SK-N-SH (cell line): ENCODE measurements around the gene PYCR2. TPM values are rescaled to one million over a fixed set of nuclear protein-coding genes. Genes with fewer than 3 reads are reported as not detected.

Source experiments
- CTCF ChIA-PET: fragments of 300-600, 350-600 bp; formaldehyde crosslinking; extraction: SDS; loops from one replicate; lab custom pipeline; 2021; lab: Yijun Ruan, JAX
- POLR2A ChIA-PET: fragments of 350-600 bp; sonication (Branson Sonifier 250); formaldehyde crosslinking; extraction: SDS; loops from one replicate; lab custom pipeline; 2020; ENCODE audit warnings: antibody characterized with exemption, inconsistent platforms; lab: Yijun Ruan, JAX
- DNase-seq: peaks from one replicate; pipeline ENCODE4 v3.0.0; 2012
- H2AFZ ChIP-seq: fragments of 200-600 bp; sonication (generic); 2 replicates; pipeline ENCODE4 v1.8.1; 2016; ENCODE audit warnings: antibody characterized with exemption, mild to moderate bottlenecking, low read depth
- H3F3A ChIP-seq: fragments of 200-600 bp; sonication (generic); replicated peaks from 2 replicates; pipeline ENCODE3; 2016; ENCODE audit warnings: antibody characterized with exemption, mild to moderate bottlenecking; ENCODE audit not compliant: insufficient read depth
- H3K27ac ChIP-seq, 2 experiments: fragments of 200-500 bp in 1 of 2; fragments of 200-600 bp in 1 of 2; sonication (Bioruptor generic) in 1 of 2; sonication (generic), shearing (Covaris generic) in 1 of 2; 2 replicates each; pipeline versions ENCODE4 v1.5.1 to v1.6.1; 2014 to 2016; ENCODE audit warnings: low read depth in 2 of 2, inconsistent platforms in 1 of 2, low read length in 1 of 2, mild to moderate bottlenecking in 1 of 2, mixed read lengths in 1 of 2
- H3K27me3 ChIP-seq: fragments of 200-600 bp; sonication (generic), shearing (Covaris generic); 2 replicates; pipeline ENCODE4 v1.6.1; 2016; ENCODE audit warnings: mixed run types; ENCODE audit not compliant: insufficient read depth
- H3K36me3 ChIP-seq, 2 experiments: fragments of 200-500 bp in 1 of 2; fragments of 200-600 bp in 1 of 2; sonication (Bioruptor generic) in 1 of 2; sonication (generic) in 1 of 2; replicated peaks in 1 of 2; 2 replicates each; pipeline versions ENCODE3 to v1.5.1; 2014 to 2016; ENCODE audit warnings: low read length in 1 of 2, mild to moderate bottlenecking in 1 of 2; ENCODE audit not compliant: insufficient read depth in 2 of 2, control insufficient read depth in 1 of 2
- H3K4me1 ChIP-seq, 2 experiments: fragments of 200-500 bp in 1 of 2; fragments of 200-600 bp in 1 of 2; sonication (Bioruptor generic) in 1 of 2; sonication (generic), shearing (Covaris generic) in 1 of 2; 2 replicates each; pipeline versions ENCODE4 v1.5.1 to v1.6.1; 2014 to 2016; ENCODE audit warnings: low read depth in 1 of 2, low read length in 1 of 2, mixed run types in 1 of 2; ENCODE audit not compliant: insufficient read depth in 2 of 2, control insufficient read depth in 1 of 2
- H3K4me2 ChIP-seq: fragments of 200-600 bp; sonication (generic), shearing (Covaris generic); 2 replicates; pipeline ENCODE4 v1.6.1; 2017; ENCODE audit warnings: mixed run types
- H3K4me3 ChIP-seq, 2 experiments: fragments of 200-500 bp in 1 of 2; fragments of 200-600 bp in 1 of 2; sonication (Bioruptor generic) in 1 of 2; sonication (generic), shearing (Covaris generic) in 1 of 2; 2 replicates each; pipeline versions ENCODE4 v1.5.1 to v1.8.1; 2014 to 2016; ENCODE audit warnings: low read depth in 2 of 2, inconsistent platforms in 1 of 2, low read length in 1 of 2, mild to moderate bottlenecking in 1 of 2, mixed read lengths in 1 of 2, moderate library complexity in 1 of 2
- H3K79me2 ChIP-seq: fragments of 200-600 bp; sonication (generic); 2 replicates; pipeline ENCODE4 v1.8.1; 2017; ENCODE audit warnings: mild to moderate bottlenecking; ENCODE audit not compliant: insufficient read depth
- H3K9ac ChIP-seq: fragments of 200-600 bp; sonication (generic); 2 replicates; pipeline ENCODE4 v1.6.1; 2017; ENCODE audit warnings: mixed run types
- H3K9me2 ChIP-seq: fragments of 200-600 bp; sonication (generic); 2 replicates; pipeline ENCODE4 v1.6.1; 2017; ENCODE audit warnings: mixed run types
- H3K9me3 ChIP-seq: fragments of 200-600 bp; sonication (generic); 2 replicates; pipeline ENCODE4 v1.6.1; 2017; ENCODE audit warnings: mixed run types, mild to moderate bottlenecking, moderate library complexity
- H4K20me1 ChIP-seq: fragments of 200-600 bp; sonication (generic); 2 replicates; pipeline ENCODE4 v1.6.1; 2017; ENCODE audit warnings: mild to moderate bottlenecking, mixed run types; ENCODE audit not compliant: insufficient read depth
- CHD2 ChIP-seq: fragments of 150-350 bp; IDR thresholded peaks from 2 replicates; pipeline ENCODE4 v1.6.1; 2018; ENCODE audit warnings: low read length; ENCODE audit not compliant: partially characterized antibody
- EP300 ChIP-seq, 2 experiments: IDR thresholded peaks; 2 replicates each; pipeline versions ENCODE4 v1.4.0 to v1.6.1; 2012; ENCODE audit warnings: borderline replicate concordance in 1 of 2, low read depth in 1 of 2, low read length in 1 of 2
- EZH2phosphoT487 ChIP-seq: fragments of 200-600 bp; sonication (generic); IDR thresholded peaks from 2 replicates; pipeline ENCODE4 v1.6.1; 2017; ENCODE audit warnings: low read depth, mixed run types, mild to moderate bottlenecking, antibody characterized with exemption, moderate library complexity, borderline replicate concordance
- FOSL2 ChIP-seq: IDR thresholded peaks from 2 replicates; pipeline ENCODE4 v1.4.0; 2012; ENCODE audit warnings: low read depth, mild to moderate bottlenecking, moderate library complexity, borderline replicate concordance
- IRF3 ChIP-seq: fragments of 150-350 bp; IDR thresholded peaks from 2 replicates; pipeline ENCODE4 v1.6.1; 2016; ENCODE audit warnings: mild to moderate bottlenecking, low read depth, low read length
- MXI1 ChIP-seq: IDR thresholded peaks from 2 replicates; pipeline ENCODE4 v1.6.1; 2012; ENCODE audit warnings: mild to moderate bottlenecking, low read depth, low read length, improper control_type of control experiment
- NFIC ChIP-seq: IDR thresholded peaks from 2 replicates; pipeline ENCODE4 v1.4.0; 2012; ENCODE audit warnings: borderline replicate concordance
- POLR2AphosphoS5 ChIP-seq: IDR thresholded peaks from 2 replicates; pipeline ENCODE4 v1.6.1; 2012; ENCODE audit warnings: low read depth, low read length
- RAD21 ChIP-seq: IDR thresholded peaks from 2 replicates; pipeline ENCODE4 v1.6.1; 2012; ENCODE audit warnings: mild to moderate bottlenecking, low read length
- RXRA ChIP-seq: IDR thresholded peaks from 2 replicates; pipeline ENCODE4 v1.4.0; 2012; ENCODE audit warnings: low read depth, mild to moderate bottlenecking, borderline replicate concordance
- SMC3 ChIP-seq: IDR thresholded peaks from 2 replicates; pipeline ENCODE4 v1.6.1; 2012; ENCODE audit warnings: low read depth, low read length, improper control_type of control experiment
- TEAD4 ChIP-seq: IDR thresholded peaks from 2 replicates; pipeline ENCODE4 v1.4.0; 2012; ENCODE audit warnings: mild to moderate bottlenecking, borderline replicate concordance; ENCODE audit not compliant: insufficient read depth
- USF1 ChIP-seq: IDR thresholded peaks from 2 replicates; pipeline ENCODE4 v1.4.0; 2012; ENCODE audit warnings: low read depth, borderline replicate concordance
- YY1 ChIP-seq: IDR thresholded peaks from 2 replicates; pipeline ENCODE4 v1.4.0; 2012; ENCODE audit warnings: low read depth, mild to moderate bottlenecking
- WGBS: methylation state at CpG from one replicate; pipeline ENCODE4 v1.1.6; 2017; ENCODE audit warnings: low lambda C conversion rate; 5-methylcytosine and 5-hydroxymethylcytosine counted together
- polyA plus RNA-seq, 3 experiments: library from polyadenylated mRNA; depleted of rRNA; stranded (reverse); fragments of >200 nt; gene quantifications; 2 replicates each; pipeline ENCODE4 v1.2.3, GENCODE V29; 2012
- TF ChIP-seq, protein P1 (sequence below): fragments of 150-350 bp; IDR thresholded peaks from 2 replicates; pipeline ENCODE4 v1.6.1; 2017; ENCODE audit warnings: antibody characterized with exemption, low read length, low read depth, borderline replicate concordance
- TF ChIP-seq, protein P2 (sequence below): IDR thresholded peaks from 2 replicates; pipeline ENCODE4 v1.6.1; 2012; ENCODE audit warnings: mild to moderate bottlenecking, low read depth, low read length, moderate library complexity
- TF ChIP-seq, protein P3 (sequence below): IDR thresholded peaks from 2 replicates; pipeline ENCODE4; 2012
- TF ChIP-seq, protein P4 (sequence below): IDR thresholded peaks from 2 replicates; pipeline ENCODE4 v1.4.0; 2012; ENCODE audit warnings: low read depth

The PYCR2 gene
- polyA plus RNA-seq, 1 of the 3 experiments (the other 2 are of a cell fraction): 95.3 TPM

GRCh38 chr1:225886159-225887029 is 37.7 kb downstream of the PYCR2 start:
- Histone ChIP-seq H3K9me2 (no peaks in the 10 kb centered on the region), H3K9ac (no peak overlapping the region), H3K4me1 (peaks cover 0 to 3% of the 10 kb centered on the region in 2 experiments; a peak in 1 of 4 replicates), H4K20me1 (no peaks in the 10 kb centered on the region), H3K79me2 (peaks cover 6% of the 10 kb centered on the region; the same call in 1 of the 2 replicates), H3K36me3 (no peaks in the 10 kb centered on the region), H3K27me3 (no peaks in the 10 kb centered on the region), H3K9me3 (no peaks in the 10 kb centered on the region), H3K27ac (no peak overlapping the region), H3K4me2 (no peak overlapping the region), H3K4me3 (no peak overlapping the region), H2AFZ (no peak overlapping the region), H3F3A (no peaks in the 10 kb centered on the region)
- 89% methylated on average over 10 of the region's 19 CpGs for WGBS
- DNase-seq: no peak
- ChIA-PET CTCF (interaction anchor here (1.1 kb wide), 1 partner anchor 412 kb away, joined by 4 read pairs; no protein-coding TSS in a partner anchor), POLR2A (no interaction called here)
- TF ChIP-seq EP300 (IDR thresholded peaks at IDR 0.05; ENCODE audit: borderline replicate concordance in 1 of 2, low read depth in 1 of 2, low read length in 1 of 2) (no peak), YY1 (no peak), EZH2phosphoT487 (no peak), RXRA (no peak)
- TF ChIP-seq, protein P1, sequence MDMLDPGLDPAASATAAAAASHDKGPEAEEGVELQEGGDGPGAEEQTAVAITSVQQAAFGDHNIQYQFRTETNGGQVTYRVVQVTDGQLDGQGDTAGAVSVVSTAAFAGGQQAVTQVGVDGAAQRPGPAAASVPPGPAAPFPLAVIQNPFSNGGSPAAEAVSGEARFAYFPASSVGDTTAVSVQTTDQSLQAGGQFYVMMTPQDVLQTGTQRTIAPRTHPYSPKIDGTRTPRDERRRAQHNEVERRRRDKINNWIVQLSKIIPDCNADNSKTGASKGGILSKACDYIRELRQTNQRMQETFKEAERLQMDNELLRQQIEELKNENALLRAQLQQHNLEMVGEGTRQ: no peak

DNA sequence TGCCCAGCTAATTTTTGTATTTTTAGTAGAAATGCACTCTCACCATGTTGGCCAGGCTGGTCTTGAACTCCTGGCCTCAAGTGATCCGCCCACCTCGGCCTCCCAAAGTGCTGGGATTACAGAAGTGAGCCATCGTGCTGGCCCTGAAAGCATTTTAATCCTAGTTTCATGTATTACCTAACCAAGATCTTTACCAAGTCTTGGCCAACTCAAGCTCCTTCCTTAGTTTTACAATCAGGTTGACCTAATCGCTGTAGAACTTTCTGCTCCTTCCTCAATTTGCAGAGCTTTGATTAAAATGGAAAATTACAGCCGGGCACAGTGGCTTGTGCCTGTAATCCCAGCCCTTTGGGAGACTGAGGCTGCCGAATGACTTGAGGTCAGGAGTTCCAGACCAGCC is 38.7 kb downstream of the PYCR2 start:
- ChIA-PET CTCF (interaction anchor here (1.8 kb wide), 1 partner anchor 410 kb away, joined by 6 read pairs; no protein-coding TSS in a partner anchor), POLR2A (no interaction called here)
- Histone ChIP-seq H3K27ac (no peak overlapping the region), H3F3A (no peaks in the 10 kb centered on the region), H3K9ac (no peak overlapping the region), H3K4me2 (no peak overlapping the region), H4K20me1 (no peaks in the 10 kb centered on the region), H3K9me2 (no peaks in the 10 kb centered on the region), H3K4me1 (peaks cover 0 to 14% of the 10 kb centered on the region in 2 experiments; a peak in 1 of 4 replicates), H3K79me2 (peaks cover 7% of the 10 kb centered on the region; the same call in 1 of the 2 replicates), H3K36me3 (no peaks in the 10 kb centered on the region), H3K27me3 (no peaks in the 10 kb centered on the region), H3K9me3 (no peaks in the 10 kb centered on the region), H3K4me3 (no peak overlapping the region), H2AFZ (no peak overlapping the region)
- TF ChIP-seq, protein P2, sequence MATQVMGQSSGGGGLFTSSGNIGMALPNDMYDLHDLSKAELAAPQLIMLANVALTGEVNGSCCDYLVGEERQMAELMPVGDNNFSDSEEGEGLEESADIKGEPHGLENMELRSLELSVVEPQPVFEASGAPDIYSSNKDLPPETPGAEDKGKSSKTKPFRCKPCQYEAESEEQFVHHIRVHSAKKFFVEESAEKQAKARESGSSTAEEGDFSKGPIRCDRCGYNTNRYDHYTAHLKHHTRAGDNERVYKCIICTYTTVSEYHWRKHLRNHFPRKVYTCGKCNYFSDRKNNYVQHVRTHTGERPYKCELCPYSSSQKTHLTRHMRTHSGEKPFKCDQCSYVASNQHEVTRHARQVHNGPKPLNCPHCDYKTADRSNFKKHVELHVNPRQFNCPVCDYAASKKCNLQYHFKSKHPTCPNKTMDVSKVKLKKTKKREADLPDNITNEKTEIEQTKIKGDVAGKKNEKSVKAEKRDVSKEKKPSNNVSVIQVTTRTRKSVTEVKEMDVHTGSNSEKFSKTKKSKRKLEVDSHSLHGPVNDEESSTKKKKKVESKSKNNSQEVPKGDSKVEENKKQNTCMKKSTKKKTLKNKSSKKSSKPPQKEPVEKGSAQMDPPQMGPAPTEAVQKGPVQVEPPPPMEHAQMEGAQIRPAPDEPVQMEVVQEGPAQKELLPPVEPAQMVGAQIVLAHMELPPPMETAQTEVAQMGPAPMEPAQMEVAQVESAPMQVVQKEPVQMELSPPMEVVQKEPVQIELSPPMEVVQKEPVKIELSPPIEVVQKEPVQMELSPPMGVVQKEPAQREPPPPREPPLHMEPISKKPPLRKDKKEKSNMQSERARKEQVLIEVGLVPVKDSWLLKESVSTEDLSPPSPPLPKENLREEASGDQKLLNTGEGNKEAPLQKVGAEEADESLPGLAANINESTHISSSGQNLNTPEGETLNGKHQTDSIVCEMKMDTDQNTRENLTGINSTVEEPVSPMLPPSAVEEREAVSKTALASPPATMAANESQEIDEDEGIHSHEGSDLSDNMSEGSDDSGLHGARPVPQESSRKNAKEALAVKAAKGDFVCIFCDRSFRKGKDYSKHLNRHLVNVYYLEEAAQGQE: no peak
- TF ChIP-seq CHD2: no peak
- no peak for TF ChIP-seq POLR2AphosphoS5
- no peak for TF ChIP-seq YY1
- TF ChIP-seq TEAD4: no peak
- TF ChIP-seq IRF3: no peak
- TF ChIP-seq MXI1: no peak
- no peak for TF ChIP-seq USF1
- TF ChIP-seq, protein P3, sequence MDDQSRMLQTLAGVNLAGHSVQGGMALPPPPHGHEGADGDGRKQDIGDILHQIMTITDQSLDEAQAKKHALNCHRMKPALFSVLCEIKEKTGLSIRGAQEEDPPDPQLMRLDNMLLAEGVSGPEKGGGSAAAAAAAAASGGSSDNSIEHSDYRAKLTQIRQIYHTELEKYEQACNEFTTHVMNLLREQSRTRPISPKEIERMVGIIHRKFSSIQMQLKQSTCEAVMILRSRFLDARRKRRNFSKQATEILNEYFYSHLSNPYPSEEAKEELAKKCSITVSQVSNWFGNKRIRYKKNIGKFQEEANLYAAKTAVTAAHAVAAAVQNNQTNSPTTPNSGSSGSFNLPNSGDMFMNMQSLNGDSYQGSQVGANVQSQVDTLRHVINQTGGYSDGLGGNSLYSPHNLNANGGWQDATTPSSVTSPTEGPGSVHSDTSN: no peak
- no peak for TF ChIP-seq RAD21
- TF ChIP-seq NFIC: no peak
- TF ChIP-seq FOSL2: no peak
- TF ChIP-seq, protein P4, sequence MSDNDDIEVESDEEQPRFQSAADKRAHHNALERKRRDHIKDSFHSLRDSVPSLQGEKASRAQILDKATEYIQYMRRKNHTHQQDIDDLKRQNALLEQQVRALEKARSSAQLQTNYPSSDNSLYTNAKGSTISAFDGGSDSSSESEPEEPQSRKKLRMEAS: no peak
- no peak for TF ChIP-seq SMC3
- WGBS: 96% methylated on average over 5 of the region's 6 CpGs
- no peak for DNase-seq
